HG03159 (cell line): ENCODE measurements around the gene NUP98.

ENCODE experiments used
- ATAC-seq: cut with Tn5 transposase; IDR thresholded peaks from one replicate; pipeline ENCODE4 v1.9.1; 2021; ENCODE audit warnings: mild to moderate bottlenecking, moderate library complexity; ENCODE audit not compliant: unreplicated experiment

NUP98 gene

GRCh38 chr11:3738723-3739122 is 58.6 kb downstream of the NUP98 start:
- ATAC-seq = no peak

- no peak for ATAC-seq
Measured at GRCh38 chr11:3738241-3738640, 59.1 kb downstream of the NUP98 start.

DNA sequence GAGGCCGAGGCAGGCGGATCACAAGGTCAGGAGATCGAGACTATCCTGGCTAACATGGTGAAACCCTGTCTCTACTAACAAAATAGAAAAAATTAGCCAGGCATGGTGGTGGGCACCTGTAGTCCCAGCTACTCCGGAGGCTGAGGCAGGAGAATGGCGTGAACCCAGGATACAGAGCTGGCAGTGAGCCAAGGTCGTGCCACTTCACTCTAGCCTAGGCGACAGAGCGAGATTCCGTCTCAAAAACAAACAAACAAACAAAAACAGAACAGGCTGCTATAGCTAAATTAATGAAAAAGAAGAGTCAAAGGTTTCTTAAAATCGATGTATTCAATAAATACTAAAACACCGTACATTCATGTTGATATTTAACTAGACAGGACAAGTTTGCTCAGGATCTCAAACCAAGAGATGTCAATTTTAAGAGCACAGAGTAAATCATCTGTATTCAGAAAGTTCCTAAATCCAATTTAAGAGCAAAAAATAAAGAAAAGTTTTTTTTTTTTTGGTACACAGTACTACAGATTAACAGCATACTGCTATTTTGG is 59.9 kb downstream of the NUP98 start:
- ATAC-seq = no peak

DNA sequence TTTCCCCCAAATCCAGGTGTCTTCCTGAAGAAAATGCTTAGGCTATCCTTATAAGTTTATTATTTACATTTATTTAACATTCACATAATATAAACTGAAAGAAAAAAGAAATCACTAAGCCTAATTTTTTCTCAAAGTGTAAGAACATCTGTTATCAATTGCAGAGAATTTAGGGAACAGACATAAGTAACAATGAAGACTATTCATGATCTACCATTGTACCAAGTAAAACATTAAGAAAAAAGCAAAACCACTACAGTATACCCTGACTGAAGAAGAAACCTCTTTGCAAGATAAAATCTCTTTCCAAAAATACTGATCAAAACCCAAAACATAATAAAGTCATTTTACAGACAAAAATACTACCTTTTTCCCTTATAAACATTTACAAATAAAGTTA is 60.5 kb downstream of the NUP98 start:
- ATAC-seq = no peak

GRCh38 chr11:3735827-3736226 is 61.5 kb downstream of the NUP98 start:
- no peak for ATAC-seq

- ATAC-seq = no peak
Measured at GRCh38 chr11:3732671-3733436, 64.5 kb downstream of the NUP98 start.

GRCh38 chr11:3723014-3723708 is 74.2 kb downstream of the NUP98 start:
- ATAC-seq = no peak

DNA sequence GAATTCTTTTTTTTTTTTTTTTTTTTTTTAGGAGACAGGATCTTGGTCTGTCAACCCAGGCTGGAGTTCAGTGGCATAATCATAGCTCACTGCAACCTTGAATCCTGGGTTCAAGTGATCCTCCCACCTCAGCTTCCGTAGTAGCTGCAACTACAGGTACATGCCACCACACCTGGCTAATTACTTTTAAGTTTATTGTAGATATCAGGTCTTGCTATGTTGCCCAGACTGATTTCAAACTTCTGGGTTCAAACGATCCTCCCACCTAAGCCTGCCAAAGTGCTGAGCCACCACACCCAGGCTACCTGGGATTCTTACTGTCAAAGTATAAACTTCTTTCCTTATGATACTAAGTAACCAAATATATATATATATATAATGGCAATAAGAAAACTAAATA is 75.3 kb downstream of the NUP98 start:
- no peak for ATAC-seq

GRCh38 chr11:3720997-3721396 is 76.4 kb downstream of the NUP98 start:
- ATAC-seq = no peak

GRCh38 chr11:3712274-3712673 is 85.1 kb downstream of the NUP98 start:
- no peak for ATAC-seq

- ATAC-seq = no peak
Measured at GRCh38 chr11:3710485-3711259, 86.7 kb downstream of the NUP98 start.

- ATAC-seq = no peak
Measured at GRCh38 chr11:3709977-3710376, 87.4 kb downstream of the NUP98 start.

GRCh38 chr11:3707176-3707575 is 90.2 kb downstream of the NUP98 start:
- ATAC-seq = no peak

GRCh38 chr11:3703383-3703782 is 94.0 kb downstream of the NUP98 start:
- ATAC-seq = no peak

GRCh38 chr11:3700910-3701309 is 96.4 kb downstream of the NUP98 start:
- no peak for ATAC-seq

GRCh38 chr11:3700410-3700809 is 96.9 kb downstream of the NUP98 start:
- no peak for ATAC-seq

DNA sequence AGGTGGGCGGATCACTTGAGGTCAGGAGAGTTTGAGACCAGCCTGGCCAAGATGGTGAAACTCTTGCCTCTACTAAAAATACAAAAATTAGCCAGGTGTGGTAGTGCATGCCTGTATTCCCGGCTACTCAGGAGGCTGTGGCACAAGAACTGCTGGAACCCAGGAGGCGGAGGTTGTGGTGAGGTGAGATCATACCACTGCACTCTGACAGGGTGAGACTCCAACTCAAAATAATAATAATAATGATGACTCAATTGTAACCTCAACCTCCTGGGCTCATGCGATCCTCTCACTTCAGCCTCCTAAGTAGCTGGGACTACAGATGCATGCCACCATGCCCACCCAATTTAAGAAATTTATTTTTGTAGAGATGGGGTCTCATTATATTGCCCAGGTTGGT is 110.6 kb downstream of the NUP98 start:
- no peak for ATAC-seq

DNA sequence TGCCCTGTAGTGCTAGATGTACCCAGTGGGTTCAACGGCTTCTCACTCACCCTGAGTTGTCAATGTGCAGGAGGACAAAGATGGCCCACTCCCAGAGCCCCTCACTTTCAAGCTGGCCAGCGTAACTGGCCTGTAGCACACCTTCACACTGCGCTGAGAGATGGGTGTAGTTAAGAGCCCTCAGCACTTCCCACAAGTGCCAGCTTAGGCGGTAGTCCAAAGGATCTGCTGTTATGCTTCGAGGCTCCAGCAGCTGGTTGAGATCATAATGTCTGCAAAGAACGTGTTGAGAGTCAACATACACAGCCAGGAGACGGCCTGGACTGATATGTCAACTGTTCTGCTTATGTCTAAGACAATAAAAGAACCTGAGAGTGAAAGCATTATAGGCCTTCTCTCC is 111.4 kb downstream of the NUP98 start:
- no peak for ATAC-seq

GRCh38 chr11:3684819-3685172 is 112.6 kb downstream of the NUP98 start:
- ATAC-seq = no peak

DNA sequence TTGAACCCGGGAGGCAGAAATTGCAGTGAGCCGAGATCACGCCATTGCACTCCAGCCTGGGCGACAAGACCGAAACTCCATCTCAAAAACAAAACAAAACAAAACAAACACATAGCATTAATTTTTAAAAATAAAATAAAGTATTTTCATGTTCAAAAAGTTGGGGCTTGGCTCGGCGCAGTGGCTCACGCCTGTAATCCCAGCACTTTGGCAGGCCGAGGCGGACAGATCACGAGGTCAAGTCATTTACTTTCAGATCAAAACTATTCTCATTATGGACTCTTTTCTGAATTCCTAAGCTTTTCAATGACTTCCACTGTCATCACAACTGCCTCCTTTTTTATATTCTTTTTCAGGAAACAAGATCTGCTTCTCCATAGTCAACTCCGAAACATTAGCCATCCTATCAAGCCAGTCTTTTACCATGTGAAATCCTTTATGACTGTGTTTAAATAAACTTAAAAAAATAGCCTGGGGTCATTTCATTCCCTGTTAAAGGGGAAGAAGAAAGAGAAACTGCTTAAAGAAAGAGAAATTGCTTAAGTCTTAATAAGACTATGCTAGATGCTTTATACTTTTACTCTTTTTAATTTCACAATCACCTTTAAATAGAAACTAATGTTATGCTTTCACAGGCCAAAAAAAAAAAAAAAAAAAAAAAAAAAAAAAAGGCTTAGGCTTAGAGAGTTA is 113.1 kb downstream of the NUP98 start:
- no peak for ATAC-seq

GRCh38 chr11:3683039-3683438 is 114.3 kb downstream of the NUP98 start:
- no peak for ATAC-seq
